GM04503 (cell line): Measurements from ENCODE around the gene LARGE1.

Experiments used
- DNase-seq: peaks from one replicate; pipeline ENCODE4 v3.0.0-alpha.2; 2012; ENCODE audit warnings: low read depth

LARGE1 gene

GRCh38 chr22:33720166-33720878, 200.0 kb downstream of the LARGE1 start:
- no peak for DNase-seq

GRCh38 chr22:33717694-33718396, 202.4 kb downstream of the LARGE1 start:
- DNase-seq = no peak

GRCh38 chr22:33715237-33715985, 204.9 kb downstream of the LARGE1 start:
- no peak for DNase-seq

- no peak for DNase-seq
These were observed 209.9 kb downstream of the LARGE1 start for GRCh38 chr22:33710326-33710725.

GRCh38 chr22:33707581-33707980, 212.7 kb downstream of the LARGE1 start:
- no peak for DNase-seq

GRCh38 chr22:33706100-33706499, 214.2 kb downstream of the LARGE1 start:
- no peak for DNase-seq

GRCh38 chr22:33699176-33699575, 221.1 kb downstream of the LARGE1 start:
- no peak for DNase-seq

- no peak for DNase-seq
These were observed 222.6 kb downstream of the LARGE1 start for GRCh38 chr22:33697640-33698039.

- DNase-seq = no peak
These were observed 229.1 kb downstream of the LARGE1 start for GRCh38 chr22:33691057-33691630.

GRCh38 chr22:33688903-33689302, 231.4 kb downstream of the LARGE1 start:
- no peak for DNase-seq

- DNase-seq = no peak
These were observed 232.8 kb downstream of the LARGE1 start for GRCh38 chr22:33687464-33687863.

- no peak for DNase-seq
These were observed 236.2 kb downstream of the LARGE1 start for GRCh38 chr22:33684087-33684486.

- DNase-seq = no peak
These were observed 237.3 kb downstream of the LARGE1 start for GRCh38 chr22:33682927-33683326.

GRCh38 chr22:33680632-33681031, 239.6 kb downstream of the LARGE1 start:
- DNase-seq = no peak

GRCh38 chr22:33678523-33678922, 241.8 kb downstream of the LARGE1 start:
- DNase-seq = no peak

GRCh38 chr22:33677536-33677935, 242.7 kb downstream of the LARGE1 start:
- DNase-seq = no peak

GRCh38 chr22:33674357-33674756, 245.9 kb downstream of the LARGE1 start:
- DNase-seq = no peak

- DNase-seq = no peak
These were observed 250.5 kb downstream of the LARGE1 start for GRCh38 chr22:33669746-33670145.

GRCh38 chr22:33666961-33667619, 253.2 kb downstream of the LARGE1 start:
- DNase-seq = no peak

- no peak for DNase-seq
These were observed 253.9 kb downstream of the LARGE1 start for GRCh38 chr22:33666279-33666960.

- DNase-seq = peak; percentile 15
These were observed 260.8 kb downstream of the LARGE1 start for GRCh38 chr22:33659448-33659847.
